Stimulated activated CD4-positive, alpha-beta T cell treated with anti-CD3 and anti-CD28 coated beads, Interleukin-2, amount 100 ng/mL, for 48 hours (primary cell): ENCODE results near the gene NHS.

Experiments used
- DNase-seq, 2 donors: peaks; one replicate each; pipeline ENCODE4 v3.0.0-alpha.2; 2020

The NHS gene

GRCh38 chrX:17740137-17741122, 365.4 kb downstream of the NHS start:
- no peak for DNase-seq

GRCh38 chrX:17741123-17741511, 366.1 kb downstream of the NHS start:
- no peak for DNase-seq

DNA sequence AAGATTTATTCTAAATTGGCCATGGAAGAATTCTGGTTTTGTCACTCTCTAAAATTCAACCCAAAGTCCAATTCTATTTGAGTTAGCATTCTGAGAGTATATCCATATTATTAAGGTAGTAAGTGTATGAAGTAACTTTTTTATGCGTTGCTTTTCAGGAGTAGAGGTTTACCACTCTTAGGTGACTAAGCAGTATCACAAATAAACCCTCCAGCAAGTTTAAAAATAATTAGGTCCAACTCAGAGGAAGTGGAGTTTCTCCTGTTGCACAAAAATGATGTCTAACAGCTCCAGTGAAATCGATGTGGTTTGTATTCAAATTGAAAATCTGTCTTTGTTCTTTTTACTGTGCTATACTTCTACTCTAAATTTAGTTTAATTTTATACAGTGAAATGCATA, 368.9 kb downstream of the NHS start:
- DNase-seq, result no peak

DNA sequence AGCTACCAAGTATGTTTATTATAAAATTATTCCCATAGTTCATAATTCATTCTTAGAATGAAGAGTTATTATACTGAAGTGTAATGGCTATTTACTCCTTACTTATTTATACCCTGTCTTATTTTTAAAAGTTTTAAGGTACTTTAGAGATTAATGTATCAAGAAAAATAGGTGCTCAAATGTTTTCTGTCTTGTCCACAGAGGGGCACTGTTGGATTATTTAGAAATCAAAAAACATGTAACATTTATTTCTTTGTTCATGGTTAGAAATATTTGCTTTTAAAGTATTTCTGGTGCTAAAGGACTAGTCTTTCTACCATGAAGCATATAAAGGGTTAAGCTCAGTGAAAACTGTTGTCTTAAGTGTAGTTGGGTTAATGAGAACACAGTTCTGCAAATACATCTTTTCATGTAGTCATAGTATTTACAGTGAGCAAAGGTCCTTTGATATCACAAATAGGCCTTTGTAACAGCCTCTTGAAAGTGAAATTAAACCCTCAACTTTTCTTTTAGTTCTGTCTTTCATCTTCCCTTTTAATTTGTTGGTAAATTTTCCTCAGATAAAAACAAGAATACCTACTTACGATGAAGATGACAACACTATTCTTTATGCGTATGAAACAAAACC, 370.0 kb downstream of the NHS start:
- no peak for DNase-seq

GRCh38 chrX:17747692-17748091, 372.7 kb downstream of the NHS start:
- DNase-seq, result no peak

GRCh38 chrX:17748684-17749083, 373.7 kb downstream of the NHS start:
- no peak for DNase-seq

GRCh38 chrX:17750436-17750835, 375.4 kb downstream of the NHS start:
- no peak for DNase-seq

GRCh38 chrX:17758382-17758781, 383.4 kb downstream of the NHS start:
- DNase-seq, result no peak

- no peak for DNase-seq
Measured at GRCh38 chrX:17759990-17760389, 385.0 kb downstream of the NHS start.

DNA sequence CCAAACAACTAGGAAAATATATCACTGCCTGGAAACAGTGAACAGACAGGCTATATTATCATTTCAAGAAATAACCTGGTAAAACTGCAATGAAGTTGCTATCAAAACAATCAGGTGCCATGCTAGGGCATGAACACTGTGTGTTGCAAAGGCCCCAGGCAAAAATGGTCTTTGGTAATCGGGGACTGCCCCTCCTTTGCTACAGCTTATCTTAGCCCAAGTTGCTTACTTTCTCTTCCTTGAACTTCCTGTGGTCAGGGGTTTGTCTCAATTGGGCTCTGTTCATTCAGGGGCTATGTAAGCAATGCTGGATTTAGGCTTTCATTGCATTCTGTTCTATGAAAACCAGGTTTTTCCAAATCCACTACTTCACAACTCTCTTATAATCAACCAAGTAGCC, 392.7 kb downstream of the NHS start:
- no peak for DNase-seq

DNA sequence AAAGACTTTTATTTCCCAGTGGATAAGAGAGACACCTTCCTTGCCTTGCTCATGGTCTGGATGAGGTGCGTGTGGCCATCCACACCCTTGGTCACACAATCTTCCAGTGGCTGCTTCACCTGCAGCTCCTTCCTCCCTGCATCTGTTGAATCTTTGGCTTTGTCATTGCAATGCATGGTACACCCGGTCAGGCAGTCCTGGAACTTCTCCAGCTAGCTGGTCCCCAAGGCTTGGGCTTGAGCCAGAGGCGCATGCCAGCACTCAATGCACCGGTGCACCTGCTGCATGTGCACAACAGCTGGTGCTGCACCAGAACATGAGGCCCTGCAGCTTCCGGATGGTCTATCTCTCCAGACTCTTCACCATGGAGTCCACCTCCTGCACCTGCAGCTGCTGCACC, 394.0 kb downstream of the NHS start:
- DNase-seq, result no peak

- DNase-seq, result no peak
Measured at GRCh38 chrX:17769701-17770269, 394.8 kb downstream of the NHS start.

- no peak for DNase-seq
Measured at GRCh38 chrX:17773221-17773876, 398.3 kb downstream of the NHS start.

GRCh38 chrX:17774053-17774452, 399.1 kb downstream of the NHS start:
- DNase-seq, result no peak

GRCh38 chrX:17778997-17779396, 404.0 kb downstream of the NHS start:
- DNase-seq, result no peak

GRCh38 chrX:17779434-17779833, 404.4 kb downstream of the NHS start:
- no peak for DNase-seq
